NOMO-1 treated with DMSO at 0.1 percent for 48 hours (cell line): Measurements from ENCODE around the gene LEF1.
"Not testable (repeated sequence)": the region's sequence is repeated elsewhere in the genome, so short reads cannot be mapped to it uniquely, and the experiment has no call there.

Experiments used
- DNase-seq: peaks from one replicate; lab custom pipeline; 2025; ENCODE audit not compliant: unreplicated experiment; lab: John Stamatoyannopoulos, UW

LEF1 gene

GRCh38 chr4:108070775-108071174, 98.0 kb downstream of the LEF1 start:
- no peak for DNase-seq

GRCh38 chr4:108068442-108068841, 100.3 kb downstream of the LEF1 start:
- no peak for DNase-seq

DNA sequence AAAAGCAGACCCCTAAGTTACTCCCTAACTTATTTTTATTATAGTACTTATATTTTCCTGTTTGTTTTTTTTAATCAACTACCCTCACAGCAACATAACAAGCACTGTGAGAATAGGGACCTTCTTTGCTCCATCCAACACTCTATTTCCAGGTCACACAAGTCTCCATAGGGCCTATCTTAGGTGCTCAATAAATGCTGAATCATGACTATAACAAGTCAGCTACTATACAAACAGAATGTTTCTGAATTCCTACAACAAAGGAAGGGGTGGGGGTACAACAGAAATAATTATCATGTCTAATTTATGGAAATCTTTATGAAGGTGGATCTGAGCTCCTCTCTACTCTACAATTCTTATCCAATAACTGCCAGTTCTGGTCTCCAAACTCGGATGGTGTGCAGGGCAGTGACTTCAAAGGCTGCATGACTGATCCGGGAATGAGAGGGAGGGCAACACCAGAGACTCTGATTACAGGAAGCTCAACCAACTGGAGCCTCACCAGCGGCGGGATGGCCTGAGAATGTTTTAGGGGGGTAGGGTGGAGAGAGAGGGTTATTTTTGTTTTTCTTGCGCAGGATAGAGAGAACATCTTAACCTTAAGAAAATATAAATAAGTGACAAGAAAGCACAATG, 107.9 kb downstream of the LEF1 start:
- DNase-seq: no peak

DNA sequence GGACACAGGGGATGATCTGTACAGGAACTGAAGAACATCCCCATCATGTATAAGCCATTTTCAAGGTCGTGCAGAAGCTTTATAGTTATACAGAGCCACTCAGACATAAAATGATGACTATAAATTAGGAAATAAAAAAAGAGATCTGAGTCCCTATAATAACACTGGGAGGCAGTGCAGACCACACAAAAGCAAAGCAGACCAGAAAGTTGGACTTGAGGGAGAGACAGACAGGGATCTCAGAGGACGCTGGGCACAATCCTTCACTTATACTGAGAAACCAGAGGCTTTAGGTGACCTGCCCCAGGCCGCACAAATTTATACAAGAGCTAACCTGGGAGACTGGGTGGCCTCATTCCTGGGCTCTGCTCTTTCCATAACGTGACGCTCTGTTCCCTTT, 108.6 kb downstream of the LEF1 start:
- peak; percentile 23 for DNase-seq

DNA sequence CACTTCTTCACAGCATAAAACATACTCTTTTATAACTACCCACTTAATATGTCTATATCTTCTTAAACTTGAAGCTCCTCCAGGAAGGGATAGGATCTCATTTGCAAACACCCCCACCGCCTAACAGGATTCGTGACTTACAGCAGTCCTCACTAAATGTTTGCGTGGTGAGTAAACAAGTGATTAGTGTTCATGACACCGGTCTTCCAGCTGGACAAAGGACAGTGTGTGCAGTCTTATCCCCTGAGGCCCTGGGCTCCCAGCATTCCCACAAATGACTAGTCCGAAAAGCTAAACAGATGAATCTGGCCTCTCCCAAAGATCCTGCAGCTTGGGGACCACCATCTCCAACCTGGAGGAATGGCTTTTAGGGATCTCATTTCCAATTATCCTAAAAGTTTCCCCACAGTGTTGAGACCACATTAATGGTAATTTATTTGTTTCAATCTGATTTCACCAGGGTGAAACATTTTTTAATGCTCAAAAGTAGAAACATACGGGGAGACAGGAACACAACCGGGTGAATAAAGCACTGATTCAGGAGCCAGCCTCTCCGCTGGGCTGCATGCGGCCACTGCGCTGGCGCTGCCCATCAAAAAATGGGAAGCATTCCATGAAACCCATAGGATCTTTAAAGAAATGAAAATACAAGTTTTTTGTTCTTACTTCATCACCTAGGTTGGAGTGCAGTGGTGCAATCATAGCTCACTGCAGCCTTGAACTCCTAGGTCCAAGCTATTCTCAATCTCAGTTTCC, 109.9 kb downstream of the LEF1 start:
- no peak for DNase-seq

DNA sequence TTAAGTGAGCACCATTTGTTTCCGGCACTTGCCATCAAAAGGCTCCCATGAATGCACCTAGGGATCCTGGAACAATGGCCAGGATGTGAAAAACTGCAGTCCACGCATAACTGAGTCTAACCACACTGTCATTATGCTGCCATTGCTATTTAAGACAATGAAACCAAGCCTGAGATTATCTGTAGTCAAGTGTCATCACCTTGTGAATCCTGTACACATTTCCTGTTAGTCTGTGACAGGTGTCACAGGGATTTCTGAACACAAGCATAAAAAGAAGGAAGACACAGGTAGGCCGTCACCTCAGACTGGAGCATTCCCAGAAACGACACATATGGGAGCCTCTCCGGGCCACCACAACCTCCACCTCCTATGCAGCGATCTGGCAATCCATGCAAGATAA, 112.3 kb downstream of the LEF1 start:
- DNase-seq: no peak

DNA sequence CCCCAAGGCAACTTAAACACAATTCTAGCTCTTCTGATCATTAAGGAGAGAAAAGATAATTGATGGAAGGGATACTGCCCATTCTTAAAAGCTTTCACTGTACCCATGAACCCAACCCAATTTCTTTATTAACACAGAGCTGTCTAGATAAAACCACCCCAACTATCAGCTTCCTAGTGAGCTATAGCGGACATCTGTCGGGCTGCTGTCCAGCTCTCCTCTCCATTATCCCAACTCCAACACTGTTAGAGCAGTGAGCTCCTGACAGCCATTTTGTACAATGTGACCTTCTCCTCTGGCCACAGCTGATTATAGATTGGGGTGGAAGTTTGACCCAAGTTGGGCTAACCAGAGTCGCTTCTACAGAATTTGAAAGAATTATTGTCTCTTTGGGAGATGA, 112.9 kb downstream of the LEF1 start:
- no peak for DNase-seq

DNA sequence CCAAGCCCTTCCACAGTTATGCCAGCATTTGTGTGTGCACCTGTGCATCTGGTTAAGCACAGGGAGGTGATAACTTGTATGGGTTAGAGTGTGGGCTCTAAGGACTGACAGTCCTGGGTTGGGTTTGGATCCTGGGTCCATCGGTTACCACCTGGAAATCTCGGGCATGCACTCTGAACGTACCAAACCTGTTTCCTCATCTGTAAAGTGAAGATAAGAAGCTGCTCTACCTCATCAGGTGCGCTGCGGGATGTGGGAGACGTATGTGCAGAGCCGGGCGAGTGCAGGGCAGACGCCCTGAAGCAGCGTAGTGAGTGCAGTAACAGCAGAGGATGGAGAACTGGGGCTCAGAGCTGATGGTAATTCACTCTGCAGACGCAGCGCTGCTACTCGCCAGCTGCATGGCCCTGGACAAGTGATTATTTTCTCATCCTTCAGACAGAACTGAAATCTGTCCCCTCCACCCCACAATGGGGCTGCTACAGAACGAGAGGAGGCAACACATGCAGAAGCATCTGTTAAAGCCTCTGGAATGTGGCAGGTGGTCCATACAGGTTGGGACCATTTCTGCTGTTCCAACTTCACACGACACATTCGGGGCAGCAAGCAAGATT, 114.6 kb downstream of the LEF1 start:
- DNase-seq: no peak

DNA sequence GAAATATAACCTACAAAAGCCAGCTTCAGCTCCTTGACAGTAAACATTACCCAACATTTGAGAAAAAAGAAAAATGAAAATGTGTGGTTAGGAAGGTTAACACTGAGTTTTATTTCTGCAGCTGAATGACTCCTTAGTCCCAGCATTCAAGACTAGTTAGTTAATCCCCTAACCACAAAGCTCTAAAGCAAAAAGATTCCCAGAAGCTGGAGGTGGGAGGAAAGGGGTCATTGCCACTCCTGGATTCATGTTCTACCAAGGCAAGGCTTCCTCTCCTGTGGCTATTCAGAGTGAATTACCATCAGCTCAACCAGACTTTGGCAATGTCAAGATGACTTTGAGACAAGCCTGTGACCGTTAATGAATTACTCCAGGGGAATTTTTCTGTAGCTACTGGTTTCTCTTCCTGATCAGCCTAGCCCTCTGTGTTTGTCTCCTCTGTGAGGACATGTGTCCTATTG, 115.5 kb downstream of the LEF1 start:
- no peak for DNase-seq

DNA sequence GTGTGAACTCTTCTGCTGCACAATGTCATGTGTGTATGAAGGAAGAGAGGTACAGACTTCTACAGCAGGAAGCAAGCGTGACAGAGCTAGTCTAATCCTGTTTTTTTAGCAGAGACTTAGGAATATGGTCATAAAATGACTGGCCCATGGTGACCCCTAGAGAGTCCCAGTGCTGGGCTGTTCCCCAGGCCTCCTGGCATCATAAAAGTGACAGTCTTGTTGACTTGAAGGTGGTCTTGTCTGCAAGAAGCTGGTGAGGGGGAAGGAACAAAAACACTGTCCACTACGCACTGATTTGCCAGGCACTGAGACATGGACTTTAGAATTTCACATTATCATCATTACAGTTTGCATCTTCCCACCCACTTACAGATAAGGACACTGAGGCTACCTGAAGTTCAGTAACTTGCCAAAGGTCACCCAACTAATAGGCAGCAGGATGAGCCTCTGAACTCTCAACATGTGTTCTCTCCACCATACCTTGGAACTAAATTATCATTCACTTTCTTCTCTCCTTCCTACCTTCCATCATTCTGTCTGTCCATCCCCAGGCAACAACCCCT, 116.1 kb downstream of the LEF1 start:
- DNase-seq: no peak

GRCh38 chr4:108051343-108051742, 117.4 kb downstream of the LEF1 start:
- no peak for DNase-seq

- DNase-seq: not testable (repeated sequence)
These were observed 118.3 kb downstream of the LEF1 start for GRCh38 chr4:108050166-108051111.

DNA sequence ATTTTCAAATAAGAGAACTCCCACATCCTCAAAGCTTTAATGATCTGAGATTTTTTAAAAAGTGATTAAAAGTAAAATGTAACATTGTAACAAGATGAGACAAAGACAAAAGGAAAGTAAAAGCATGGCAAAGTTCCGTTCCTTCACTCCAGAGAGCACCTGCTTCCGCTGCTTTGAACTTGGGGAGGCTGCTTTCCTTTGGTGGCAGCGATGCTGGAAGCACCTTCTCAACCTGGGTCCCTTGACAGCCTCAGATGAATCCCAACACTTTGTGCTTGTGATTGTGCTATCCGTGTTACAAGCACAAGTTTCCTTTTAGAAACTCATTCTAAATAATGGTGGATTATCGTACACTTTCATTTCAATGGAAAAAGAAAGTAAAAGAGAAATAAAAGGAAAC, 119.3 kb downstream of the LEF1 start:
- no peak for DNase-seq

DNA sequence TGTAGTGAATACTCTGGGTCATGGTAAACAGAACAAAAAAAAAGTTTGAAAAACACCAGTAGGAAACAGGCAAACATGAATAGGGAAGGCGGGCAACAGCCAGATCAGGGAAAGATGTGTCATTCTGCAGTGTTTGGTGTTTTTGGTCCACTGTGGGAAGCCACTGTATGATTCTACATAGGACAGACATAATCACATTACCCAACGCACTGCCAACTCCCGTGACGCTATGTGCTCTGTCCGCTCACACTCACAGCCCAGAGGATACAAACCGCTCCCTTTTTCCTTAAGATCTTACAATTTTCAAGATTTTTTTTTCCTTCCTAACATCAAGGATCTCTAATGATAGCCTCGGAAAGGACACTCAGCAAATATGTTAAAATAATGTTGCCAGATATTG, 119.7 kb downstream of the LEF1 start:
- DNase-seq: no peak

DNA sequence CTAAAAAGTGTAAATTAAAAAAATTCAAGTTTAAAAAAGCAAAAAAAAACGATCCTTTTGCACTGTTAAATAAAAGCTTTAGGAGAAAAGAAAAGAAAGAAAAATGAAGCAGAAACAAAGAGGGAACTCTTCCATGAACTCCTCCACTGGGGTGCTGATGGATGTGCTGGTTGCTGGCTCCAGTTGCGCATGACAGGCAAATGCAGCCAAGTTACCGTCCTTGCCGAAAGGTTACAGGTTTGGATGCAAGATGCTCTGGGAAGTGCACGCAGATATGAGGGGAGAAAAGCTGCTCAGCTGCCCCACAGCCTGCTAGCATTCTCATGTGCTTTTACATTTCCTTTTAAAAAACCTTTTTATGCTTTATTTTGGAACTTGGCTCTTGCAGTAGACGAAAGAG, 120.6 kb downstream of the LEF1 start:
- no peak for DNase-seq

GRCh38 chr4:108047199-108047598, 121.5 kb downstream of the LEF1 start:
- DNase-seq: no peak

GRCh38 chr4:108045687-108046024, 123.1 kb downstream of the LEF1 start:
- DNase-seq: no peak

GRCh38 chr4:108044951-108045686, 123.6 kb downstream of the LEF1 start:
- DNase-seq: no peak

- DNase-seq: no peak
These were observed 125.2 kb downstream of the LEF1 start for GRCh38 chr4:108043526-108043925.

- no peak for DNase-seq
These were observed 125.8 kb downstream of the LEF1 start for GRCh38 chr4:108042927-108043326.
